Esophagus squamous epithelium (tissue), 4 donors: Measurements from ENCODE around the gene GRK6.

Experiments used
- CTCF ChIP-seq, 6 experiments: fragments of 450-650 bp in 4 of 6; fragments of 200-600 bp in 2 of 6; sonication (generic) in 2 of 6; IDR thresholded peaks; one replicate each; pipeline ENCODE4 v1.5.1; 2016 to 2019; ENCODE audit warnings: antibody characterized with exemption in 6 of 6, mild to moderate bottlenecking in 4 of 6, moderate library complexity in 4 of 6
- POLR2A ChIP-seq, 4 donors: fragments of 450-650 bp; IDR thresholded peaks; one replicate each; pipeline ENCODE4 v1.6.1; 2017; ENCODE audit warnings: antibody characterized with exemption in 4 of 4, mild to moderate bottlenecking in 4 of 4, moderate library complexity in 3 of 4

GRCh38 chr5:177459819-177460628 lies 33.5 kb downstream of the GRK6 start:
- TF ChIP-seq CTCF (IDR thresholded peaks at IDR 0.05) (no peak), POLR2A (IDR thresholded peaks at IDR 0.05) (no peak)
